DMS53 treated with DMSO at 0.1 percent for 48 hours (cell line): ENCODE data around the gene ITPKC.
A peak's percentile ranks its signal among the peaks of the same experiment; 100 is the strongest.

Source experiments
- DNase-seq: peaks from one replicate; lab custom pipeline; 2025; ENCODE audit not compliant: unreplicated experiment; lab: John Stamatoyannopoulos, UW

Gene ITPKC

GRCh38 chr19:40690050-40690692 is 26.7 kb upstream of the ITPKC start, which contains the start of gene NUMBL:
Gene NUMBL (minus strand): TSS chr19:40690651. CDS start chr19:40690483, 168 bp downstream.
- no peak for DNase-seq

GRCh38 chr19:40690693-40691420 is 26.1 kb upstream of the ITPKC start:
- DNase-seq, result peak; percentile 67

GRCh38 chr19:40691421-40692211 is 25.3 kb upstream of the ITPKC start:
- DNase-seq, result no peak

- no peak for DNase-seq
These were observed 24.7 kb upstream of the ITPKC start for GRCh38 chr19:40692212-40692551.

- DNase-seq, result no peak
These were observed 23.6 kb upstream of the ITPKC start for GRCh38 chr19:40693150-40693788.

GRCh38 chr19:40693896-40694295 is 23.0 kb upstream of the ITPKC start:
- no peak for DNase-seq

- DNase-seq, result no peak
These were observed 21.0 kb upstream of the ITPKC start for GRCh38 chr19:40695881-40696280.

- DNase-seq, result no peak
These were observed 19.9 kb upstream of the ITPKC start for GRCh38 chr19:40697007-40697406.

GRCh38 chr19:40700083-40700482 is 16.8 kb upstream of the ITPKC start:
- DNase-seq, result no peak

- DNase-seq, result no peak
These were observed 15.2 kb upstream of the ITPKC start for GRCh38 chr19:40701758-40702157.

GRCh38 chr19:40702337-40703012 is 14.4 kb upstream of the ITPKC start:
- DNase-seq, result no peak

GRCh38 chr19:40703029-40703755 is 13.7 kb upstream of the ITPKC start:
- DNase-seq, result no peak

- DNase-seq, result no peak
These were observed 12.2 kb upstream of the ITPKC start for GRCh38 chr19:40704491-40705361.

GRCh38 chr19:40705362-40705651 is 11.6 kb upstream of the ITPKC start:
- no peak for DNase-seq

GRCh38 chr19:40705950-40706619 is 10.8 kb upstream of the ITPKC start:
- no peak for DNase-seq

- DNase-seq, result no peak
These were observed 9.3 kb upstream of the ITPKC start for GRCh38 chr19:40707615-40708014.

GRCh38 chr19:40709817-40710216 is 7.1 kb upstream of the ITPKC start:
- no peak for DNase-seq

- no peak for DNase-seq
These were observed 3.0 kb upstream of the ITPKC start for GRCh38 chr19:40713939-40714338.
